ENCODE measurements around the gene APOC1. TPM values are rescaled to one million over a fixed set of nuclear protein-coding genes. Genes with fewer than 3 reads are reported as not detected.

Gene APOC1
- total RNA-seq, 1 experiment from 2014 or later = 86.5 TPM

DNA sequence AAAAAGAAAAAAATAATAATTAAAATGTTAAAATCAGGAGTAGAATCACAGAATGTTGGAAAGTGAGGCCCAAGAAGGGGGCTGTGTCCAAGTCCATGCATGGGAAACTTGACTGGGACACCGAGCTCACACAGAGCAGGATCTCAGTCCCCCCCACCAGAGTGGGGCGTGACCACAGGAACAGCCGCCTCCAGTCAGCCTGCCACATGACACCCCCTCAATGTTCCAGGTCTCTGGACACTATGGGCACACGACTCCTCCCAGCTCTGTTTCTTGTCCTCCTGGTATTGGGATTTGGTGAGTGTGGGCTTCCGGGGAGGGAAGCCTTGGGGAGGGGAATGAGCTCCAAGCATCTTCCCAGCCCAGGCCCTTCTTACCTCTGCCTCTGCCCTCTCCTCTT lies 33.8 kb downstream of the APOC1 start:
- H3K27me3 Mint-ChIP-seq (ENCODE audit: low read depth) = no peaks in the 10 kb centered on the region; the same call in none of the 2 replicates
- CTCF ChIA-PET = interaction anchor here (0.6 to 1.1 kb wide), 2 partner anchors 42 to 44 kb away, joined by 3 to 5 read pairs; no protein-coding TSS in a partner anchor
- no peaks in the 10 kb centered on the region for H3K9me3 Mint-ChIP-seq
- POLR2A ChIA-PET = no interaction called here
- no peak for ATAC-seq
- H3K27ac Mint-ChIP-seq = no peak overlapping the region
- no peak for DNase-seq (ENCODE audit: low spot score)
- TF ChIP-seq SMAD3 (CRISPR knock-in tag; IDR thresholded peaks at IDR 0.05; ENCODE audit: borderline replicate concordance) (no peak), FOXK1 (CRISPR knock-in tag; IDR thresholded peaks at IDR 0.05) (no peak), ZBTB21 (CRISPR knock-in tag; IDR thresholded peaks at IDR 0.05; ENCODE audit: borderline replicate concordance) (no peak), GRHL2 (CRISPR knock-in tag; IDR thresholded peaks at IDR 0.05; ENCODE audit: insufficient replicate concordance, severe bottlenecking) (no peak), KAT7 (CRISPR knock-in tag; IDR thresholded peaks at IDR 0.05; ENCODE audit: borderline replicate concordance) (no peak), FOXJ3 (CRISPR knock-in tag; IDR thresholded peaks at IDR 0.05; ENCODE audit: borderline replicate concordance) (no peak), ZNF671 (CRISPR knock-in tag; IDR thresholded peaks at IDR 0.05) (no peak), NR1H2 (CRISPR knock-in tag; IDR thresholded peaks at IDR 0.05) (no peak), ZNF232 (CRISPR knock-in tag; IDR thresholded peaks at IDR 0.05) (no peak), RELA (CRISPR knock-in tag; IDR thresholded peaks at IDR 0.05; ENCODE audit: borderline replicate concordance) (no peak), CBFB (CRISPR knock-in tag; IDR thresholded peaks at IDR 0.05; ENCODE audit: low read depth) (no peak), ELF4 (CRISPR knock-in tag; IDR thresholded peaks at IDR 0.05; ENCODE audit: low read depth) (no peak), NR3C1 (CRISPR knock-in tag; conservative IDR thresholded peaks at IDR 0.05; ENCODE audit: low read depth) (no peak), ATF1 (CRISPR knock-in tag; IDR thresholded peaks at IDR 0.05) (no peak)
- TF ChIP-seq, protein P1, sequence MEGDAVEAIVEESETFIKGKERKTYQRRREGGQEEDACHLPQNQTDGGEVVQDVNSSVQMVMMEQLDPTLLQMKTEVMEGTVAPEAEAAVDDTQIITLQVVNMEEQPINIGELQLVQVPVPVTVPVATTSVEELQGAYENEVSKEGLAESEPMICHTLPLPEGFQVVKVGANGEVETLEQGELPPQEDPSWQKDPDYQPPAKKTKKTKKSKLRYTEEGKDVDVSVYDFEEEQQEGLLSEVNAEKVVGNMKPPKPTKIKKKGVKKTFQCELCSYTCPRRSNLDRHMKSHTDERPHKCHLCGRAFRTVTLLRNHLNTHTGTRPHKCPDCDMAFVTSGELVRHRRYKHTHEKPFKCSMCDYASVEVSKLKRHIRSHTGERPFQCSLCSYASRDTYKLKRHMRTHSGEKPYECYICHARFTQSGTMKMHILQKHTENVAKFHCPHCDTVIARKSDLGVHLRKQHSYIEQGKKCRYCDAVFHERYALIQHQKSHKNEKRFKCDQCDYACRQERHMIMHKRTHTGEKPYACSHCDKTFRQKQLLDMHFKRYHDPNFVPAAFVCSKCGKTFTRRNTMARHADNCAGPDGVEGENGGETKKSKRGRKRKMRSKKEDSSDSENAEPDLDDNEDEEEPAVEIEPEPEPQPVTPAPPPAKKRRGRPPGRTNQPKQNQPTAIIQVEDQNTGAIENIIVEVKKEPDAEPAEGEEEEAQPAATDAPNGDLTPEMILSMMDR (IDR thresholded peaks at IDR 0.05) = no peak
- TF ChIP-seq, protein P2, sequence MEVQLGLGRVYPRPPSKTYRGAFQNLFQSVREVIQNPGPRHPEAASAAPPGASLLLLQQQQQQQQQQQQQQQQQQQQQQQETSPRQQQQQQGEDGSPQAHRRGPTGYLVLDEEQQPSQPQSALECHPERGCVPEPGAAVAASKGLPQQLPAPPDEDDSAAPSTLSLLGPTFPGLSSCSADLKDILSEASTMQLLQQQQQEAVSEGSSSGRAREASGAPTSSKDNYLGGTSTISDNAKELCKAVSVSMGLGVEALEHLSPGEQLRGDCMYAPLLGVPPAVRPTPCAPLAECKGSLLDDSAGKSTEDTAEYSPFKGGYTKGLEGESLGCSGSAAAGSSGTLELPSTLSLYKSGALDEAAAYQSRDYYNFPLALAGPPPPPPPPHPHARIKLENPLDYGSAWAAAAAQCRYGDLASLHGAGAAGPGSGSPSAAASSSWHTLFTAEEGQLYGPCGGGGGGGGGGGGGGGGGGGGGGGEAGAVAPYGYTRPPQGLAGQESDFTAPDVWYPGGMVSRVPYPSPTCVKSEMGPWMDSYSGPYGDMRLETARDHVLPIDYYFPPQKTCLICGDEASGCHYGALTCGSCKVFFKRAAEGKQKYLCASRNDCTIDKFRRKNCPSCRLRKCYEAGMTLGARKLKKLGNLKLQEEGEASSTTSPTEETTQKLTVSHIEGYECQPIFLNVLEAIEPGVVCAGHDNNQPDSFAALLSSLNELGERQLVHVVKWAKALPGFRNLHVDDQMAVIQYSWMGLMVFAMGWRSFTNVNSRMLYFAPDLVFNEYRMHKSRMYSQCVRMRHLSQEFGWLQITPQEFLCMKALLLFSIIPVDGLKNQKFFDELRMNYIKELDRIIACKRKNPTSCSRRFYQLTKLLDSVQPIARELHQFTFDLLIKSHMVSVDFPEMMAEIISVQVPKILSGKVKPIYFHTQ (CRISPR knock-in tag; IDR thresholded peaks at IDR 0.05) = no peak
- TF ChIP-seq, protein P3, sequence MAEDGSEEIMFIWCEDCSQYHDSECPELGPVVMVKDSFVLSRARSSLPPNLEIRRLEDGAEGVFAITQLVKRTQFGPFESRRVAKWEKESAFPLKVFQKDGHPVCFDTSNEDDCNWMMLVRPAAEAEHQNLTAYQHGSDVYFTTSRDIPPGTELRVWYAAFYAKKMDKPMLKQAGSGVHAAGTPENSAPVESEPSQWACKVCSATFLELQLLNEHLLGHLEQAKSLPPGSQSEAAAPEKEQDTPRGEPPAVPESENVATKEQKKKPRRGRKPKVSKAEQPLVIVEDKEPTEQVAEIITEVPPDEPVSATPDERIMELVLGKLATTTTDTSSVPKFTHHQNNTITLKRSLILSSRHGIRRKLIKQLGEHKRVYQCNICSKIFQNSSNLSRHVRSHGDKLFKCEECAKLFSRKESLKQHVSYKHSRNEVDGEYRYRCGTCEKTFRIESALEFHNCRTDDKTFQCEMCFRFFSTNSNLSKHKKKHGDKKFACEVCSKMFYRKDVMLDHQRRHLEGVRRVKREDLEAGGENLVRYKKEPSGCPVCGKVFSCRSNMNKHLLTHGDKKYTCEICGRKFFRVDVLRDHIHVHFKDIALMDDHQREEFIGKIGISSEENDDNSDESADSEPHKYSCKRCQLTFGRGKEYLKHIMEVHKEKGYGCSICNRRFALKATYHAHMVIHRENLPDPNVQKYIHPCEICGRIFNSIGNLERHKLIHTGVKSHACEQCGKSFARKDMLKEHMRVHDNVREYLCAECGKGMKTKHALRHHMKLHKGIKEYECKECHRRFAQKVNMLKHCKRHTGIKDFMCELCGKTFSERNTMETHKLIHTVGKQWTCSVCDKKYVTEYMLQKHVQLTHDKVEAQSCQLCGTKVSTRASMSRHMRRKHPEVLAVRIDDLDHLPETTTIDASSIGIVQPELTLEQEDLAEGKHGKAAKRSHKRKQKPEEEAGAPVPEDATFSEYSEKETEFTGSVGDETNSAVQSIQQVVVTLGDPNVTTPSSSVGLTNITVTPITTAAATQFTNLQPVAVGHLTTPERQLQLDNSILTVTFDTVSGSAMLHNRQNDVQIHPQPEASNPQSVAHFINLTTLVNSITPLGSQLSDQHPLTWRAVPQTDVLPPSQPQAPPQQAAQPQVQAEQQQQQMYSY (CRISPR knock-in tag; IDR thresholded peaks at IDR 0.05) = no peak
- TF ChIP-seq, protein P4, sequence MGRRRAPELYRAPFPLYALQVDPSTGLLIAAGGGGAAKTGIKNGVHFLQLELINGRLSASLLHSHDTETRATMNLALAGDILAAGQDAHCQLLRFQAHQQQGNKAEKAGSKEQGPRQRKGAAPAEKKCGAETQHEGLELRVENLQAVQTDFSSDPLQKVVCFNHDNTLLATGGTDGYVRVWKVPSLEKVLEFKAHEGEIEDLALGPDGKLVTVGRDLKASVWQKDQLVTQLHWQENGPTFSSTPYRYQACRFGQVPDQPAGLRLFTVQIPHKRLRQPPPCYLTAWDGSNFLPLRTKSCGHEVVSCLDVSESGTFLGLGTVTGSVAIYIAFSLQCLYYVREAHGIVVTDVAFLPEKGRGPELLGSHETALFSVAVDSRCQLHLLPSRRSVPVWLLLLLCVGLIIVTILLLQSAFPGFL (CRISPR knock-in tag; IDR thresholded peaks at IDR 0.05; ENCODE audit: borderline replicate concordance) = no peak
- TF ChIP-seq, protein P5, sequence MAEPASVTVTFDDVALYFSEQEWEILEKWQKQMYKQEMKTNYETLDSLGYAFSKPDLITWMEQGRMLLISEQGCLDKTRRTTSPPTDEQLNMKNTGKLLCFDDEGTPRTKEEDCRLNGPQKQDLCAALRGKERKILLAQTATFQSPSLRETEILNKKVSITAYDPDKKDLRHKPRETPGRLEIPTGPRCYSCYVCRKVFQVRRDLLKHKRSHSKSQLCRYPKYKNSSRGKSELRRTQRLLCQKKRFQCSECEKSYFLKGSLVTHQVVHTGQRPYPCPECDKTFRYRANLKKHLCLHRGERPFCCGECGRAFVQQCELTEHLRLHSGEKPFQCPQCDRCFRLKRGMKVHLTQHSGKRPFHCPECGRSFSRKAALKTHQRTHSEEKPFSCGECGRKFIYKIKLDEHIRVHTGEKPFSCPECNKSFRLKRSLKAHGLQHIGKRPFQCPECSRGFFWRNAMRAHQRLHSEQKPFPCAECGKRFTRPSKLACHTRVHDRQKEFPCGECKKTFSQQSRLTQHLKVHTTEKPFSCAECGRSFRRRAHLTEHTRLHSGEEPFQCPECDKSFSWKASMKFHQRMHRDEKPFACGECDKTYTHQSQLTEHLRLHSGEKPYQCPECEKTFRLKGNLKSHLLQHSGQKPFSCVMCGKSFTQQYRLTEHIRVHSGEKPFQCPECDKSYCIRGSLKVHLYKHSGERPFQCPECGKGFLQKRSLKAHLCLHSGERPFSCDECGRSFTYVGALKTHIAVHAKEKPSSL (CRISPR knock-in tag; conservative IDR thresholded peaks at IDR 0.05) = no peak
- TF ChIP-seq, protein P6, sequence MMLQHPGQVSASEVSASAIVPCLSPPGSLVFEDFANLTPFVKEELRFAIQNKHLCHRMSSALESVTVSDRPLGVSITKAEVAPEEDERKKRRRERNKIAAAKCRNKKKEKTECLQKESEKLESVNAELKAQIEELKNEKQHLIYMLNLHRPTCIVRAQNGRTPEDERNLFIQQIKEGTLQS (CRISPR knock-in tag; conservative IDR thresholded peaks at IDR 0.05) = no peak
- no peaks in the 10 kb centered on the region for H3K36me3 Mint-ChIP-seq
- no peak overlapping the region for H3K4me3 Mint-ChIP-seq
- H3K4me1 Mint-ChIP-seq = no peaks in the 10 kb centered on the region
